GM19328 (cell line): ENCODE results near the gene ITGA3.

Experiments
- ATAC-seq: cut with Tn5 transposase; IDR thresholded peaks from one replicate; pipeline ENCODE4 v1.9.1; 2021; ENCODE audit warnings: mild to moderate bottlenecking, moderate library complexity; ENCODE audit not compliant: unreplicated experiment

The ITGA3 gene

DNA sequence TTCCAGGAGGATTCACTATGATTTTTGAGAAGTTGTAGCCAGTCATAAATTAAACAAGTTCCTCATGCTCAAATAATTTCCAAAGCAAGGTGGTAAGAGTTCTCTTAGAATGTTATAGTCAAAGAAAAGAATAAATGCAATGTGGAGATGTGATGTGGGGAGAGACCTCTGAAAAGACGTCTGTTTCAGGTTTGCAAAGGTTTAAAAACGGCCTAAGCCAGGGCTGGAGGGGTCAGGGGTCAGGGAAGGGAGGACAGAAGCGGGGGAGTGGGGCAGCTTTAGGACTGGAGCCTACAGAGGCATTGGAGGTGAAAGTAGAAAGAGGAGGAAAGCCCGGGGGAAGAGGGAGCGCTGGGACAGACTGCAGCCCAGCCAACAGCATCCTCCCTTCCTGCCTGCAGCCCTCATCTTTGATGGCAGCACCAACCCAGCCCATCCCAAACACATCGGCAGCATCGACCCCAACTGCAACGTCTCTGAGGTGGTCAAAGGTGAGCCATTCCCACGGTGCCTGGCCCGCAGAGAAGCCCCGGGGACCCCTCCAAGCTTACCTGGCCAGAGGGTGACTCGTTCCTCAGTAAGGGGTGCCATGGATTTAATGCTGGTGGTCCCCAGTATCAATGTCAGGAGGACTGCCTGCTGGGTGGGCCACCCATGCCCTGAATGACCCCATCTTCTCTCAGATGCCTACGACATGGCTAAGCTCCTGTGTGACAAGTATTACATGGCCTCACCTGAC, 50.7 kb downstream of the ITGA3 start:
- no peak for ATAC-seq

DNA sequence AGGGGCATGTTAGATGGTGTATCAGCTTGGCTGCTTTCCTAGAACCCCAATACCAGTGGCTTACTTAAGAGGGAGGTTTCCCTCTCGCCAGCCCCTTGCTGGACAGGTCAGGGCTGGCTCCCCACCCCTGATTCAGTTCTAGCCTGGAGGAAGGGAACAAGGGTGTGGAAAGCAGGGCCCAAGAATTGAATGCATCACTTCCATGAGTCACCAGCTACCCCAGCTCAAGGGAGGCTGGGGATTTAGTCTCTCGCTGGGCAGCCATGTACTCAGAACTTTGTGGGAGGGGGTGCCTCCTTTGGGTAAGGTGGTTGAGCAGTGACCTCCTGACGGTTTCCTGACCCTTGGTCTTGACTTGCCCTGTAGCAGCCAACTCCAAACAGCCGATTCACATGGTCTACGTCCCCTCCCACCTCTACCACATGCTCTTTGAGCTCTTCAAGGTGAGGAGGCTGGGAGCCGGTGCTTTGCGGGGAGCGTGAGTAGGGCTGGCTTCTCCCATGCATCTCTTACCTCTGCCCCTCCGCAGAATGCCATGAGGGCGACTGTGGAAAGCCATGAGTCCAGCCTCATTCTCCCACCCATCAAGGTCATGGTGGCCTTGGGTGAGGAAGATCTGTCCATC, 52.0 kb downstream of the ITGA3 start:
- no peak for ATAC-seq

DNA sequence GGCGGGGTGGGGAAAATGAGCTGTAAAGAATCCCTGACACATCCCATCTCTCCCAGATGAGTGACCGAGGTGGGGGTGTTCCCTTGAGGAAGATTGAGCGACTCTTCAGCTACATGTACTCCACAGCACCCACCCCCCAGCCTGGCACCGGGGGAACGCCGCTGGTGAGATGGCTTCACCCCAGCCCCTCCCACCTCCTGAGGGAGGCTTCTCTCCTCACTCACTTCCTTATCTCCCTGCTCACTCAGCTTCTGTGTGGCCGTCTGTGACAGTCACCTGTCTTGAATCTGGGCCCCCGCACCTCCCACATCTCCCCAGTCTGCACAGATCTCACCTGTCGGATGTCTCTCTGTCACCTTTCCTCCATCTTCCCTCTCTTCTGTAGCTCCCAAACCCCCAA, 52.6 kb downstream of the ITGA3 start:
- ATAC-seq, result no peak

DNA sequence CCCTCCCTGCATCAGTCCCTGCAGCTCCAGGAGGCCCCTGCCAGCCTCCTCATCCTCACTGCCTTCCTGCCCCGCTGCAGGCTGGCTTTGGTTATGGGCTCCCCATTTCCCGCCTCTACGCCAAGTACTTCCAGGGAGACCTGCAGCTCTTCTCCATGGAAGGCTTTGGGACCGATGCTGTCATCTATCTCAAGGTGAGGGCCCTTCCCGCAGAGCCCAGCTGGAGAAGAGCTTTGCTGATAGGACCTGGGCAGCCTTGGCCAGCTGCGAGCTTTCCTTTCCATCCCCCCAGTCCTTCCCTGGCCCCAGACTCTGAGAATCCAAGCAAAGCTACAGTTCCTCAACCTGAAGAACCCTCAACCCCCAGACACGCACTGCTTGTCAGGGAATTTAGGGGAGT, 53.3 kb downstream of the ITGA3 start:
- no peak for ATAC-seq

DNA sequence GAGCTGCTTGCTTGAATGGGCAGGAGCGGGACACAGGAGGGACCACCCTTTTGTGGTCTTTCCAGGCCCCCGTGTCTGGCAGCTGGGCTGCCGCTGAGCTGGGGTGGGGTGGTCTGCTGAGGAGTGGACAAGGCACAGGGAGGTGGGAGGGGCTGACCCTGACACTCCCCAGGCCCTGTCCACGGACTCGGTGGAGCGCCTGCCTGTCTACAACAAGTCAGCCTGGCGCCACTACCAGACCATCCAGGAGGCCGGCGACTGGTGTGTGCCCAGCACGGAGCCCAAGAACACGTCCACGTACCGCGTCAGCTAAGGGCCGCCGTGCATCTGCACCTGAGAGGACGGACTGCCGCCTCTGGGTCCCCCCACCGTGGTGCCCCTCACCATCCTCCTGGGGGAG, 53.9 kb downstream of the ITGA3 start:
- ATAC-seq, result no peak

DNA sequence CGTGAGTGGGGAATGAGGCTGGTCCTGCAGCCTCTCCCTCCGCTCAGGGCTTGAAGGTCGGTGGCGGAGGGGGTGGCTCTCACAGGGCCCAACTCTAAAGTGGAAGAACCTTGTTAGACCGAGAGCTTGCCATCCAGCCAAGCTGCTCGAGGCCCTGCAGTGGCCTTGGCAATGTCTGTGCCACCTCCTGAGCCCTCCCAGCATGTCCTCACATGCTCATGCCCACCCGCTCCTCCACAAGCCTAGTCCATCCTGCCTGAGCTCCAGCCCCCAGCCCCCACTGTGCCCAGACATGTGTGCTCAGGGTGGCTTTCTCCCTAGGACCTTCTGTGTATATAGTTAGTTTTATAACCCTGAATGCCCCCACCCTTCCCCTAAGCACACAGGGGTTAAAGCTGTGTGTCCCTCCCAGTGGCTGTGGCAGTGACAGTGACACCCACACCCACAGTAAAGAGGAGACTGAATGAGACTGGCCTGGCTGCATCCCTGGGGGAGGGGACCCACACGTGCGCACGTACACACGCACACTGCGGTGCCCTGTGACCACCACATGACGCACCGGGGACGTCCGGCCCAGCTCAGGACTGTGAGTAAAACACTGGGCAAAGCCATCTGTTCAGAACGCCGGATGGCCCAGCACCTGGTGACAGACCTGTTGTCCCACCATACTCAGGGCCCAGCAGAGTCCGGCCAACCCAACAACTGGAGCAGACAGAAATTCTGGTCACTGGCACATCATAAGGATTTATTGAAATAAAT, 54.9 kb downstream of the ITGA3 start:
- ATAC-seq, result no peak

DNA sequence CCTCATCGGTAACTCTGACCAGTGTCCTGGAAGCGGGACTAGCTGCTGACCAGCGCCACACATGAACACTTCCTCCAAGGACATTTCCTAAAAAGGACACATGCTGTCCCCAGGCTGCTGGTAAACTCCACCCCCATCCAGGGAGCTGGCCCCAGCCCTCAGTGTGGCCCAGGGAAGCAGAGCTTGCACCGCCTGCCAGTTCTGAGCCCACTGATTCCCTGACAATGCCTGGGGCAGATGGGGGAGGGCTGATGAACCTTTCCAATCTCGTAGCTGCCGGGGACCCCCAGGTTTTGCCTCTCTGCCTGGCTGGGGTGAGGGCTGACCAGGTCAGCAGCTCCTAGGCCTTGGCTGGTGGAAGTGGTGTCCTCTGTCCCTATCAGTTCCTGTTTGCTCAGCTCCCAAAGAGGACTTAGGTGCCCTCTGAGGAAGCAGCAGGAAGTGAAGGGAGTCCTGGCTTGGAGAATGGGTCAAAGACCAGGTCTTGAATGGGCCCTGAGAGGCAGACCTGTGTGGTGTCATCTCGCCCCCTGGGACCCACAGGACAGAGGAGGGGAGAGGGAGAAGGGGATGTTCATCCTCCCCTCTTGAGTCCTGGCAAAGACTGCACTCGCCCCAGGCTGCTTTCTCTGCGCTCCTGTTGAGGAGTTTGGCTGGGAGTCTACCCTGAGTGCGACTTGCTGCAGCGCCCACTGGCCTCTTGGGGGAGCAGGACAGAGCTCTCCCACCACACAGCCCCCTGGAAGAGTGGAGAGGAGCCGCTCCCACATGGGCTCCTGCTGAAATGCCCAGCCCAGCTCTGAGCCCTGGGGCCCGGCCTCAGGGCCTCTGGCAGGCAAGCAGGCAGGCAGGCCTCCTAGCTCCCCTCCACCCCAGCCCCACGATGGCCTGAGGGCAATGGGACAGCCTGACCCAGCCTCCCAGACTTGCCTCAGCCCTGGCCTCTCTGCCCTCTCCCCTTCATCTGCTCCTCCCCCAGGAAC, 56.1 kb downstream of the ITGA3 start:
- no peak for ATAC-seq

DNA sequence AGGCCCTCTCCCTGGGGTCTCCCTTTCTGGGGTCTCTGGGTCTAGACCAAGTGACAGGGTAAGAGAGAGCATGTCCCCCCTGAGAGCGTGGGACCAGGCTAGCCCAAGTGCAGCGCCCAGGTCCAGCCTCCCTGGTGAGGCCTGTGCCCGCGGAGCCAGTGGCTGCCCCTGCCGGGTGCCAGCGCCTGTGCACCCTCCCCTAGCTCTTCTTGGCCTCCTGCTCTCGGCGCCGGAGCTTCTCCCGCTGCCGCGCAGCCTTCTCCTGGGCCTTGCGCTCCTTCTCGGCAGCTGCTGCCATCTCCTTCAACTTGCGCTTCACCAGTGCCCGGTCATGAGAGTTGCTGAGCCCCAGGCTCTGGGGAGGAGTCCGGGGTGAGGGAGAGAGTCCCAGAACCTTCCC, 56.8 kb downstream of the ITGA3 start:
- no peak for ATAC-seq

DNA sequence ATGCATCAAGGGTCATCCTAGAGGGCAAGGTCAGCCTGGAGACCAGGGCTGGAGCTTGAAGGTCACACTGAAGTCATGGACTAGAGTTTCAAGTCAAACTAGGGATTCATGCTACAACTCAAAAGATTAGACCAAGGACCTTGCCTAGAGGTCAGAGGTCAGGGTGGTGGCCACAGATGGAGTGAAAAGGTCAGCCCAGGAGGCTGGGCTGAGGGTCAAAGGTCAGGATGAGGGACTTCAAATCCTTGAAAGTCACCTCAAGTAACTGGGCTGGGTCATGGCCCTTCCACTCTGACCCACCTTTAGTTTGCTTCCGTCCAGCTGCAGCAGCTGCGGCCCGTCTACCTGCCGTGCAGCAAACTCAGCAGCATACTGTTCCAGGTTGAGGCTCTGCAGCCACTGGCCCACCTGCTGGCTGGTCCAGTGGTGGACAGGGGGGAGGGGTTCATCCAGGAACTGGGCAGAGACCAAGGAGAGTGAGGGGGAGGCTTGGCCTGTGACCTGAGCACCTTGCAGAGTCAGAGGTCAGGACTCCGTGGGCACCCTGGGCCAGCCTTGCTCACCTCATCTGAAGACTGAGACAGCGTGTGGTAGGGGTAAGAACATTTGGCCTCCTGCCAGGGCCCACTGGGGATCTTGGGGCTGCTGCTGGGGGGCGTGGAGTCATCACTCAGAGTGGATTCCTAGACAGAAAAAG, 57.9 kb downstream of the ITGA3 start:
- no peak for ATAC-seq

DNA sequence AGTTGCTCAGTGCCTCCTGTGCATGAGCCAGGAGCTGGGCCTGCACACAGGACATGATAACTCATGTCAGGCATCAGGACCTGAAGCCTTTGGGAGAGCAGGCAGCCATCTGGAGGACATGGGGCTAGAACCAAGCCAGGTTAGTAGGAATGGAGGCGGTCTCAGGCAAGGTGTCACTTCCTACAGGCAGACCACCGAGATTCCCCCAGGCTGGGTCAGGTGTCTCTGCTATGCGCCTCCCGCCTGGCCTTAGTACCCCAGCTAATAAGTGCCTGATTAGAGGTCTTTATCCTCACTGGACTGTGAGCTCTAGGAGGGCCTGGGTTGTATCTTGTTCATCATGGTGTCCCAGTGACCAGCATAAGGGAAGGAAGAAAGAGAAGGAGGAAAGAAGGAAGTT, 58.5 kb downstream of the ITGA3 start:
- no peak for ATAC-seq

DNA sequence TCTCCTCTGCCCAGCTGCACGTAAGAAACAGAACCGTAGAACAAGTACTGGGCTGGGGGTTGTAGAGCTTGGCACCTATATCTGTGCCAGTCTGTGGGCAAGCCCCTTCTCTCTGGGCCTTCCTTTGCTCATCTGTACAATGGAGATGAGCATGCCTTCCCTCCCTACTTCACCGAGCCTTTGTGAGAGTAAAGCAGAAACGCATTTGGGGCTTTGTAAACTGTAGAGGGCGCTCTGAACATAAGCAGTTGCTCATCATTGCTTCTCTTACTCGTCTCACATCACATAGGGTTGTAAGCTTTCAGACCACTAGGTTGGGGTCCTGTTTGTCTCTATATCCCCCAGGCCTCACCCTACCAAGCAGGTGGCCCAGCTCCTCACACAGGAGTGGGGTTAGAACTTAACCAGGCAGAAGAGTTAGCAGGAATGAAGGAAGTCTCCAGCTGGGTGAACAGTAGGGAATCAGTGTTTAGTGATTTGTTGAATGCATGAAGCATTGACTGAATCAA, 59.0 kb downstream of the ITGA3 start:
- ATAC-seq, result no peak

DNA sequence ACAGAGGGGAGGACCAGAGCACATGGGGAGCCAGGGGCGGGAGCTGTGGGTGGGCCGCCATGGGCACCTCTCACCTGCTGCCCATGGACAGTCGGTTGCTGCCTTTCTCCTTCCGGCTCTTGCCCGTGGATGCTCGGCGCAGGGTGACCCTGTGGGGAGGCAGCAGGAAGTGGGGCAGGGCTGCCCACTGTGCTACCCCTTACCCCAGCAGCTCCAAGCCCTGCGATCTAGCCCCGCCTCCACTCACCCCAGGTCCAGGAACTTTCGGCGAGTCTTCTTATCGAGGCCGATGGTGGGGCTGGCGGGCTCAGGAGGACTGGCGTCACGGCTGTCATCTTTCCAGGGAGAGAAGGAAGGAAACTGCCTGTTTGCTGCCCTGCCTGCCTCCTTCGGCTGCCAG, 59.8 kb downstream of the ITGA3 start:
- no peak for ATAC-seq

DNA sequence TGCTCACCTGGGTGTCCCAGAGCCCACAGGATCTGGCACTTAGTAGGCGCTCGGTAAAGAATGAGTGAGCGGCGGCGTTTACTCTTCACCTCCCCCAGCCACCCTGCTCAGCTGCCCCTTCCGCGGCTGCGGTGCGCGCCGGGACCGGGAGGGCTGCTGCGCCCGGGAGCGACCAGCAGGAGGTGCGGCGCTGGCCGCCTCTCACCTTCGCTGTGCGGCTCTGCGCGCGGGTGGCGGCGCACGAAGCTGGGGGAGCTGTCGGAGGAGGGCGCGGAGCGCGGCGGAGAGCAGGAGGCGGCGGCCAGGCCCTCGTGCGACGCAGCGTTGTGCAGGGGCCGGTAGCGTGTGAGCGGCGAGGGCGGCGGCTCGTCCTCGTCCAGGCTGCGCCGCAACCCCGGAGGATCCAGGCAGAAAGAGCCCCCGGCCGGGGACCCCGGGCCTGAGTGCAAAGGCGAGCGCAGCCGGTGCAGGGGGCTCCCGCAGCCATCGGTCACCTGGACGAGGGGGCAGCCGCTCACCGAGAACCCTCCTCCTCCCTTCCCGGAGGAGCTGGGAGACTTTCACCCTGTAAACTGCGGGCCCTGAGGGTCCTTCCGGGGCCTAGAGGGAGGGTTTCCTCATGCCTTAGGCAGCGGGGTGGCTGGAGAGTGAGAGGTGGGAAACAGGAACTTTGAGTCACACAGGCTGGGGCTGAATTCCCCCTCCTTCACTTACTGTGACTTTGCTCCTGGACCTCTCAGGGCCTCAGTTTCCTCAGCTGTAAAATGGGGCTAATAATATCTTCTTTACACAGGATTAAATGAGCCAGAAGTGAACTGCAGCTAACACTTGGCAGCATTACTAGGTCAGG, 61.5 kb downstream of the ITGA3 start:
- ATAC-seq, result no peak

DNA sequence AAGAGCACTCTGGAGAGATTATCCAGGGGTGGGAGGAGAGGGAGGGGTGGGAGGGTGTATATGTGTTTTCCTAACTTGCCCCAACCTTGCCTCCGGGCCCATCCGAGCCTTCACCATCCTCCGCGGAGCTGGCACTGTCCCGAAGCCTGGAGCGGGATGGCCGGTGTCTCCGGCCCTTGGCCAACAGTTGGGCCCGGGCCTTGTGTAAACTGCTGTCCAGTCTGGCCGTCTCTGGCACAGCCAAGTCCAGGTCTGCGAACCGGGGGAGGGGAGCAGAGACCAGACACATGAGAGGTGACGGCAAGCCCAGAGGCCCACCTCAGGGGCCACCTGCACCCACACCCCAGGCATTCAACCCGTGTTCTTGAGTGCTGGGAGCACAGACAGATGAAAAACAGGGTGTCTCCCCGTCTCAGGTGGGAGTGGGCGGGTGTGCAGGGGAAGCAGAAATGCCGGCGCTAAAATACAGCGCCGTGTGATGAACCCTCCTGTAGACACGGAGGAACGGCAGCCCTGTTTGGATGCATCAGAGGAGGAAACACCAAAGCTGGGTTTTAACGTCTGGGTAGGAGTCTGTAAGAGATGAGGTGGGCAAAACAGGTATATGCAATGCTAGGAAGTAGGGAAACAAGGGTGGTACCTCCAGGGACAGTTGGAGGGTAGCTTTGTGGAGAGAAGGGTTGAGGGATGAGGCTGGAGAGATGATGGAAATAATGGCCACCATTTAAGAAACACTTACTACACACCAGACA, 62.3 kb downstream of the ITGA3 start:
- no peak for ATAC-seq

DNA sequence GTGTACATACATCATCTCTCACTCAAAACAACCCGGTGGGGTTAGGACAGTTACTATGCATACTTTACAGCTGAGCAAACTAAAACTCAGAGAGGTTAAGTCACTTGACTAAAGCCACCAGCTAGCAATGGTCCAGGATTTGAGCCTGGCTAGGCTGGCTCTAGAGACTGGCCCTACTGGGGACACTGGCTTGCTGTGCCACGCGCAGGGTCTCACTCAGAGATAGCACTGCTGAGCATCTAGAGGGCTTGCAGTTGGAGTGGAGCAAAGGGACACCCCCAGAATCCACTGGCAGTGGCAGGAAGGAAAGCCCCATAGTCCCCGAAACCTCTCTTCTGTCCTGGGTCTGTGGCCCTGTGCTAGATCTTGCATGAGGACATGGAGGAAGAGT, 62.9 kb downstream of the ITGA3 start:
- no peak for ATAC-seq

DNA sequence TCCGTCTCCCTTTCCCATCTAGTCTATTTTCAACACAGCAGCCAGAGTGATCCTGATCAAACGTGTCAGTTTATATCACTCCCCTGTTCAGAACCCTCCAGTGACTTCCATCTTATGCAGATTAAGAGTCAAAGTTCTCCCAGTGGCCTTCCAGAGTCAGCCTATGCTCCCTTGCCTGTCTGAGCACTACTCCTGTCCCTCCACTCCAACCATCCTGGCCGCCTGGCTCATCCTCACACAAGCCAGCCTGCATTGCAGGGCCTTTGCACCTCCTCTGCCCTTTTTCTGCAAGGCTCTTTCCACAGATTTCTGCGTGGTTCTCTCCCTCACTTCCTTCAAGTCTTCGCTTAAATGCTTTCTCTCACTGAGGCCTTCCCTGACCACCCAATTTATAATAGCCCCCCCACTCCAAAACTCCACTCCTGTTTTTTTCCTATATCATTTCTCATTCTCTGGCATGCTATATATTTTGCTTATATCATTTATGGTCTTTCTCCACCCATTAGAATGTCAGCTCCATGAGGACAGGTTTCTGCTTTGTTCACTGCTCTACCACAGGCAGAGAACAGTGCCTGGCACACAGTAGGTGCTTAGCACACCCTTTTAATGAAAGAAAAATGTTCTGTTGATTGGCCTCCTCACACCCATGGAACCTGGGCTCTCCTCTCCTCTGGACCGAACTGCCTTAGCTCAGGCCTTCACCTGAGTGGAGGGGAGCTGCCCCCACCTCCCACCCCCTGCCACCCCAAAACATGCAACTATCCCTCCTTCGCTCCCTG, 64.8 kb downstream of the ITGA3 start:
- no peak for ATAC-seq

DNA sequence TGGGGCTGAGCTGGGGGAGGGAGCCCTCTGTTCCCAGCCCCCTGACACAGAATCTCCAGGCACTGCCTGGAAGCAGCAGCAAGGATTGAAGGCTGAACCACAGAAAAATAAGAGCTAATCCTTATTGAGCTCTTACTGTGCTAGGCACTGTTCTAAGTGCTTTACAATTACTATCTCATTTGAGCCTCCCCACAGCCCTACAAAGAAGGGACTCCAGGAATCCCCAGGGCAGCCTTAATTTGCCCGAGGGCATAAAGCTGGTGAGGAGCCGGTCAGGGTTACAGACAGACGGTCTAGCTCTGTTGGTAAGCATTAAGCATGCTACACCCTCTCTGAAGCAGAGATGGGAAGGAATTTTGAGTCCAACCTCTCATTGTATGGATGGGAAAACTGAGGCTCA, 67.0 kb downstream of the ITGA3 start:
- ATAC-seq, result no peak
